Natural killer cell (primary cell): ENCODE measurements around the gene MCMBP. TPM values are rescaled to one million over a fixed set of nuclear protein-coding genes. Genes with fewer than 3 reads are reported as not detected.
"Not testable (repeated sequence)": the region's sequence is repeated elsewhere in the genome, so short reads cannot be mapped to it uniquely, and the experiment has no call there.

ENCODE experiments used
- ATAC-seq, 3 donors: fragments of 150-1000 bp in 2 of 3; fragments of 200-7000 bp in 1 of 3; cut with Tn5 transposase; 1 replicate in 1 of 3; 2 replicates in 2 of 3; pipeline ENCODE4 v1.10.0; 2021; ENCODE audit warnings: mild to moderate bottlenecking in 2 of 3, moderate library complexity in 2 of 3
- DNase-seq, 2 donors: peaks; one replicate each; pipeline versions ENCODE4 v3.0.0 to v3.0.0-alpha.2; 2013 to 2021; ENCODE audit warnings: mixed read lengths in 1 of 2
- H3K27ac ChIP-seq: one replicate; pipeline ENCODE4 v1.5.1; 2013; ENCODE audit warnings: mild to moderate bottlenecking, low read length
- H3K27me3 ChIP-seq: one replicate; pipeline ENCODE4 v1.6.1; 2013; ENCODE audit warnings: low read length; ENCODE audit not compliant: control insufficient read depth, insufficient read depth
- H3K36me3 ChIP-seq: one replicate; pipeline ENCODE4 v1.6.1; 2013; ENCODE audit warnings: low read length; ENCODE audit not compliant: control insufficient read depth, insufficient read depth
- H3K4me1 ChIP-seq: one replicate; pipeline ENCODE4 v1.6.1; 2013; ENCODE audit warnings: low read length; ENCODE audit not compliant: control insufficient read depth, insufficient read depth
- H3K4me3 ChIP-seq: one replicate; pipeline ENCODE4 v1.5.1; 2013; ENCODE audit warnings: low read length
- H3K9me3 ChIP-seq: one replicate; pipeline ENCODE4 v1.6.1; 2013; ENCODE audit warnings: low read length; ENCODE audit not compliant: control insufficient read depth, insufficient read depth
- H3K27ac Mint-ChIP-seq, 2 donors: one replicate each; pipeline ENCODE4 v1.8.0; 2022; ENCODE audit warnings: mild to moderate bottlenecking in 2 of 2, mixed read lengths in 2 of 2, moderate library complexity in 1 of 2
- H3K27me3 Mint-ChIP-seq, 2 donors: one replicate each; pipeline ENCODE4 v1.8.0; 2022; ENCODE audit warnings: low read depth in 2 of 2, mixed read lengths in 2 of 2
- H3K36me3 Mint-ChIP-seq: one replicate; pipeline ENCODE4 v1.8.0; 2022; ENCODE audit warnings: mixed read lengths
- H3K4me1 Mint-ChIP-seq, 2 donors: one replicate each; pipeline ENCODE4 v1.8.0; 2022; ENCODE audit warnings: mixed read lengths in 2 of 2
- H3K4me3 Mint-ChIP-seq: one replicate; pipeline ENCODE4 v1.8.0; 2022; ENCODE audit warnings: mild to moderate bottlenecking, moderate library complexity, mixed read lengths
- H3K9me3 Mint-ChIP-seq, 2 donors: one replicate each; pipeline ENCODE4 v1.8.0; 2022; ENCODE audit warnings: mixed read lengths in 2 of 2
- WGBS: methylation state at CpG from one replicate; pipeline ENCODE4 v1.1.7; 2013; ENCODE audit warnings: missing lambda C conversion rate; ENCODE audit not compliant: insufficient coverage; 5-methylcytosine and 5-hydroxymethylcytosine counted together
- intact Hi-C: fragments of 100-400 bp; cut with micrococcal nuclease; formaldehyde crosslinking; loops from one replicate; pipeline ENCODE4 v1.14.2; 2022
- total RNA-seq, 4 donors: library from RNA; stranded (reverse); fragments of 120-200 nt in 1 of 4; gene quantifications; one replicate each; pipeline versions ENCODE4 v1.2.3 to v1.2.4, GENCODE V29; 2013 to 2022
- TF ChIP-seq, protein P1 (sequence below): fragments of 200-600 bp; IDR thresholded peaks from one replicate; pipeline ENCODE4 v1.8.0; 2022; ENCODE audit warnings: antibody characterized with exemption

The MCMBP gene
- total RNA-seq, 3 donors from 2014 or later (not counting 1 experiment from before 2014, with no cell fraction given): 26.4 to 39.2 (median 28.6) TPM

GRCh38 chr10:119883901-119884611 lies 11.4 kb upstream of the MCMBP start:
- DNase-seq, H3K36me3 ChIP-seq, ATAC-seq, H3K4me3 Mint-ChIP-seq, H3K9me3 ChIP-seq, intact Hi-C loops, H3K4me1 ChIP-seq, H3K27me3 ChIP-seq, H3K36me3 Mint-ChIP-seq, H3K4me3 ChIP-seq, H3K27ac ChIP-seq, H3K9me3 Mint-ChIP-seq, H3K4me1 Mint-ChIP-seq, H3K27ac Mint-ChIP-seq: not testable (repeated sequence)
- WGBS: 87% methylated on average over 11 of the region's 11 CpGs
- peaks cover 8 to 10% of the 10 kb centered on the region in 2 donors for H3K27me3 Mint-ChIP-seq

- peaks cover 3% of the 10 kb centered on the region for H3K4me1 ChIP-seq
- Mint-ChIP-seq H3K27ac (no peak overlapping the region), H3K9me3 (no peaks in the 10 kb centered on the region), H3K27me3 (no peaks in the 10 kb centered on the region), H3K4me1 (peaks cover 6 to 7% of the 10 kb centered on the region in 2 donors), H3K4me3 (no peak overlapping the region), H3K36me3 (no peaks in the 10 kb centered on the region)
- H3K27me3 ChIP-seq: no peaks in the 10 kb centered on the region
- H3K9me3 ChIP-seq: no peaks in the 10 kb centered on the region
- DNase-seq (no peak), ATAC-seq (no peak)
- H3K4me3 ChIP-seq: no peak overlapping the region
- intact Hi-C loops: no loop called here
- TF ChIP-seq, protein P1, sequence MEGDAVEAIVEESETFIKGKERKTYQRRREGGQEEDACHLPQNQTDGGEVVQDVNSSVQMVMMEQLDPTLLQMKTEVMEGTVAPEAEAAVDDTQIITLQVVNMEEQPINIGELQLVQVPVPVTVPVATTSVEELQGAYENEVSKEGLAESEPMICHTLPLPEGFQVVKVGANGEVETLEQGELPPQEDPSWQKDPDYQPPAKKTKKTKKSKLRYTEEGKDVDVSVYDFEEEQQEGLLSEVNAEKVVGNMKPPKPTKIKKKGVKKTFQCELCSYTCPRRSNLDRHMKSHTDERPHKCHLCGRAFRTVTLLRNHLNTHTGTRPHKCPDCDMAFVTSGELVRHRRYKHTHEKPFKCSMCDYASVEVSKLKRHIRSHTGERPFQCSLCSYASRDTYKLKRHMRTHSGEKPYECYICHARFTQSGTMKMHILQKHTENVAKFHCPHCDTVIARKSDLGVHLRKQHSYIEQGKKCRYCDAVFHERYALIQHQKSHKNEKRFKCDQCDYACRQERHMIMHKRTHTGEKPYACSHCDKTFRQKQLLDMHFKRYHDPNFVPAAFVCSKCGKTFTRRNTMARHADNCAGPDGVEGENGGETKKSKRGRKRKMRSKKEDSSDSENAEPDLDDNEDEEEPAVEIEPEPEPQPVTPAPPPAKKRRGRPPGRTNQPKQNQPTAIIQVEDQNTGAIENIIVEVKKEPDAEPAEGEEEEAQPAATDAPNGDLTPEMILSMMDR: no peak
- 83% methylated on average over 1 of the region's 2 CpGs for WGBS
- H3K36me3 ChIP-seq: no peaks in the 10 kb centered on the region
- no peak overlapping the region for H3K27ac ChIP-seq
Observed at GRCh38 chr10:119878524-119878923, 5.9 kb upstream of the MCMBP start.

- ATAC-seq (peak; percentile 92 to 98 (median 94)), DNase-seq (peak; percentile 83 to 96)
- Mint-ChIP-seq H3K27ac (peak overlapping the region; percentile 83 to 91), H3K4me3 (peak overlapping the region; percentile 92), H3K9me3 (no peaks in the 10 kb centered on the region), H3K4me1 (peaks cover 32 to 38% of the 10 kb centered on the region in 2 donors), H3K27me3 (no peaks in the 10 kb centered on the region), H3K36me3 (no peaks in the 10 kb centered on the region)
- H3K9me3 ChIP-seq: no peaks in the 10 kb centered on the region
- peak overlapping the region; percentile 72 for H3K4me3 ChIP-seq
- H3K36me3 ChIP-seq: no peaks in the 10 kb centered on the region
- TF ChIP-seq, protein P1: no peak
- WGBS: under 1% methylated on average over 75 of the region's 75 CpGs
- intact Hi-C loops: loop anchor here (1.0 to 5.0 kb wide), 3 partner anchors 19 to 276 kb away; partner anchors contain the start of genes SEC23IP and TIAL1
- H3K27me3 ChIP-seq: no peaks in the 10 kb centered on the region
- H3K4me1 ChIP-seq: peaks cover 17% of the 10 kb centered on the region
- peak overlapping the region; percentile 65 for H3K27ac ChIP-seq
Observed at GRCh38 chr10:119872860-119873681, 428 bp upstream of the MCMBP start.
